H9 (cell line): ENCODE data around the gene SLA2. TPM values are rescaled to one million over a fixed set of nuclear protein-coding genes. Genes with fewer than 3 reads are reported as not detected.

ENCODE experiments used
- DNase-seq: peaks from one replicate; pipeline ENCODE4 v3.0.0-alpha.2; 2017
- H2AFZ ChIP-seq: one replicate; pipeline ENCODE4 v1.6.1; 2013; ENCODE audit warnings: mild to moderate bottlenecking, low read length, control low read depth, moderate library complexity
- H2AK5ac ChIP-seq: 2 replicates; pipeline ENCODE4 v1.6.1; 2013; ENCODE audit warnings: low read length, control low read depth, mixed read lengths; ENCODE audit not compliant: insufficient read length
- H2BK120ac ChIP-seq: one replicate; pipeline ENCODE4 v1.6.1; 2013; ENCODE audit warnings: low read depth, mild to moderate bottlenecking, low read length, control low read depth, inconsistent platforms; ENCODE audit not compliant: poor library complexity, severe bottlenecking
- H2BK12ac ChIP-seq: 2 replicates; pipeline ENCODE4 v1.6.1; 2013; ENCODE audit warnings: low read length, control low read depth, mixed read lengths, low read depth; ENCODE audit not compliant: insufficient read length
- H2BK15ac ChIP-seq: 2 replicates; pipeline ENCODE4 v1.6.1; 2013; ENCODE audit warnings: low read depth, low read length, control low read depth
- H2BK20ac ChIP-seq: one replicate; pipeline ENCODE4 v1.6.1; 2013; ENCODE audit warnings: low read depth, mild to moderate bottlenecking, low read length, control low read depth, inconsistent platforms; ENCODE audit not compliant: poor library complexity, severe bottlenecking
- H2BK5ac ChIP-seq: 2 replicates; pipeline ENCODE4 v1.6.1; 2013; ENCODE audit warnings: low read length, control low read depth, mixed read lengths; ENCODE audit not compliant: insufficient read length
- H3K14ac ChIP-seq: 2 replicates; pipeline ENCODE4 v1.6.1; 2013; ENCODE audit warnings: low read length, control low read depth; ENCODE audit not compliant: insufficient read depth
- H3K18ac ChIP-seq: 2 replicates; pipeline ENCODE4 v1.6.1; 2013; ENCODE audit warnings: low read depth, mild to moderate bottlenecking, mixed read lengths, low read length, control low read depth; ENCODE audit not compliant: insufficient read length
- H3K23ac ChIP-seq: 2 replicates; pipeline ENCODE4 v1.6.1; 2013; ENCODE audit warnings: low read length, control low read depth, mixed read lengths, low read depth; ENCODE audit not compliant: insufficient read length
- H3K23me2 ChIP-seq: 2 replicates; pipeline ENCODE4 v1.6.1; 2013; ENCODE audit warnings: low read depth, mild to moderate bottlenecking, mixed read lengths, low read length, control low read depth; ENCODE audit not compliant: insufficient read length, poor library complexity, severe bottlenecking
- H3K27ac ChIP-seq: 2 replicates; pipeline ENCODE4 v1.5.1; 2013; ENCODE audit warnings: low read length, control low read depth, mixed read lengths, low read depth; ENCODE audit not compliant: insufficient read length
- H3K27me3 ChIP-seq: 2 replicates; pipeline ENCODE4 v1.6.1; 2013; ENCODE audit warnings: low read length, control low read depth, inconsistent platforms; ENCODE audit not compliant: insufficient read depth
- H3K4ac ChIP-seq: 2 replicates; pipeline ENCODE4 v1.6.1; 2013; ENCODE audit warnings: low read depth, mild to moderate bottlenecking, control low read depth, inconsistent platforms, low read length, moderate library complexity
- H3K4me1 ChIP-seq: 2 replicates; pipeline ENCODE4 v1.6.1; 2013; ENCODE audit warnings: low read length, control low read depth, inconsistent platforms; ENCODE audit not compliant: insufficient read depth
- H3K4me2 ChIP-seq: 2 replicates; pipeline ENCODE4 v1.6.1; 2013; ENCODE audit warnings: low read length, control low read depth, mixed read lengths; ENCODE audit not compliant: insufficient read length, insufficient read depth
- H3K56ac ChIP-seq: 2 replicates; pipeline ENCODE4 v1.6.1; 2013; ENCODE audit warnings: low read depth, mild to moderate bottlenecking, mixed read lengths, low read length, control low read depth; ENCODE audit not compliant: insufficient read length
- H3K79me1 ChIP-seq: 2 replicates; pipeline ENCODE4 v1.6.1; 2013; ENCODE audit warnings: low read depth, mild to moderate bottlenecking, moderate library complexity, low read length, control low read depth, inconsistent platforms; ENCODE audit not compliant: insufficient read depth, poor library complexity, severe bottlenecking
- H3K79me2 ChIP-seq: 2 replicates; pipeline ENCODE4 v1.6.1; 2013; ENCODE audit warnings: low read length, control low read depth, inconsistent platforms; ENCODE audit not compliant: insufficient read depth
- H3K9ac ChIP-seq: 2 replicates; pipeline ENCODE4 v1.6.1; 2013; ENCODE audit warnings: low read length, control low read depth, mixed read lengths; ENCODE audit not compliant: insufficient read length; ENCODE audit errors: extremely low read depth
- H3K9me3 ChIP-seq: one replicate; pipeline ENCODE4 v1.6.1; 2013; ENCODE audit warnings: low read depth, low read length, inconsistent platforms; ENCODE audit not compliant: control insufficient read depth
- H3T11ph ChIP-seq: one replicate; pipeline ENCODE4 v1.6.1; 2013; ENCODE audit warnings: mild to moderate bottlenecking, low read length, control low read depth, inconsistent platforms
- H4K20me1 ChIP-seq: one replicate; pipeline ENCODE4 v1.6.1; 2013; ENCODE audit not compliant: control insufficient read depth, insufficient read length, insufficient read depth
- H4K5ac ChIP-seq: 2 replicates; pipeline ENCODE4 v1.6.1; 2013; ENCODE audit warnings: low read depth, mild to moderate bottlenecking, mixed read lengths, low read length, control low read depth; ENCODE audit not compliant: insufficient read length
- H4K8ac ChIP-seq: replicated peaks from 2 replicates; pipeline ENCODE4 v1.6.1; 2013; ENCODE audit warnings: low read length, control low read depth, mixed read lengths, low read depth; ENCODE audit not compliant: insufficient read length
- H4K91ac ChIP-seq: 2 replicates; pipeline ENCODE4 v1.6.1; 2013; ENCODE audit warnings: low read depth, mild to moderate bottlenecking, moderate library complexity, mixed read lengths, low read length, control low read depth; ENCODE audit not compliant: insufficient read length
- H3K27ac Mint-ChIP-seq, 3 experiments: 2 replicates in 2 of 3; 3 replicates in 1 of 3; pipeline ENCODE4 v1.8.0; 2020 to 2021; ENCODE audit warnings: mixed read lengths in 3 of 3, mild to moderate bottlenecking in 1 of 3, moderate library complexity in 1 of 3
- H3K27me3 Mint-ChIP-seq: 2 replicates; pipeline ENCODE4 v1.8.0; 2021; ENCODE audit warnings: low read depth, mild to moderate bottlenecking, moderate library complexity, mixed read lengths
- H3K36me3 Mint-ChIP-seq, 3 experiments: 2 replicates in 2 of 3; 3 replicates in 1 of 3; pipeline ENCODE4 v1.8.0; 2020 to 2021; ENCODE audit warnings: low read depth in 3 of 3, mixed read lengths in 3 of 3; ENCODE audit not compliant: insufficient read depth in 1 of 3
- H3K4me1 Mint-ChIP-seq, 2 experiments: 2 replicates each; pipeline ENCODE4 v1.8.0; 2020; ENCODE audit warnings: mixed read lengths in 2 of 2
- H3K4me3 Mint-ChIP-seq, 2 experiments: 2 replicates in 1 of 2; 3 replicates in 1 of 2; pipeline ENCODE4 v1.8.0; 2020 to 2021; ENCODE audit warnings: mild to moderate bottlenecking in 2 of 2, mixed read lengths in 2 of 2, moderate library complexity in 1 of 2
- H3K9me3 Mint-ChIP-seq, 2 experiments: 2 replicates in 1 of 2; 3 replicates in 1 of 2; pipeline ENCODE4 v1.8.0; 2020; ENCODE audit warnings: mild to moderate bottlenecking in 2 of 2, mixed read lengths in 2 of 2, moderate library complexity in 1 of 2
- CTCF ChIP-seq: fragments of 200-600 bp; sonication (generic); conservative IDR thresholded peaks from 3 replicates; pipeline ENCODE4 v1.8.0; 2021; ENCODE audit warnings: antibody characterized with exemption, mild to moderate bottlenecking
- WGBS: extraction: QIAGEN DNeasy Blood & Tissue Kit; methylation state at CpG from one replicate; pipeline ENCODE4 v1.1.7; 2013; ENCODE audit warnings: missing lambda C conversion rate, low lambda C conversion rate, mixed read lengths; ENCODE audit not compliant: insufficient read length; ENCODE audit errors: extremely low coverage; 5-methylcytosine and 5-hydroxymethylcytosine counted together
- total RNA-seq: library from RNA; stranded (reverse); gene quantifications from 2 replicates; pipeline ENCODE4 v1.2.1, GENCODE V29; 2021

The SLA2 gene
- total RNA-seq, 1 experiment from 2014 or later, result 0.20 TPM

DNA sequence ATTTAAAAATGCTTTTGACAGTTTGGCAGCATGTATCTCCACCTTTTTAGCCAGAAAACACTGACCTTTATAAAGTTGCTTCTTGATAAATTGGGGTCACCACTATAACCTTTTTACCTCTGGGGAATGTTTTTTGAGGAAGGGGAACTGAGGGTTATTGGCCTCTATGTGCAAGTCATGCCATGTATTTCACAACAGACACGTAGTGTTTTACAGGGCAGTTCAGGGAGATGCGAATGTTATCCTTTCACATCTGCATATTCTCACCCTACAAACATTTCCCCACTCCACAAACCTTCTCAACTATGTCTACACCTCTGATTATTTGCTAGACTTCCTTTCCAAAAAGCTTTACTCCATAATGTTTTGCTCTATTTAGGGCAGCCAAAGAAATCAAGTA is 17.0 kb upstream of the SLA2 start:
- Histone ChIP-seq H3K9ac (no peak overlapping the region), H3K4ac (no peak overlapping the region), H3K18ac (no peak overlapping the region), H2BK15ac (no peak overlapping the region), H3K4me2 (no peak overlapping the region), H4K8ac (no peak overlapping the region), H3K56ac (no peak overlapping the region), H4K5ac (no peak overlapping the region), H3K4me1 (no peaks in the 10 kb centered on the region), H4K20me1 (no peaks in the 10 kb centered on the region), H2BK5ac (no peak overlapping the region), H3T11ph (no peak overlapping the region), H3K23ac (no peak overlapping the region), H3K79me2 (no peaks in the 10 kb centered on the region), H3K9me3 (no peaks in the 10 kb centered on the region), H3K79me1 (no peaks in the 10 kb centered on the region), H3K23me2 (no peaks in the 10 kb centered on the region), H2BK120ac (no peak overlapping the region), H2BK20ac (no peak overlapping the region), H3K27ac (no peak overlapping the region), H4K91ac (no peak overlapping the region), H2AK5ac (no peak overlapping the region), H2AFZ (no peak overlapping the region), H3K14ac (no peak overlapping the region), H2BK12ac (no peak overlapping the region), H3K27me3 (no peaks in the 10 kb centered on the region; the same call in 1 of the 2 replicates)
- peaks cover 3 to 19% (median 9%) of the 10 kb centered on the region in 3 experiments; a peak in 4 of 7 replicates for H3K36me3 Mint-ChIP-seq
- WGBS, result no CpG with 5 or more reads among the region's 2 CpGs
- no peak for DNase-seq
- H3K27me3 Mint-ChIP-seq, result no peaks in the 10 kb centered on the region
- H3K9me3 Mint-ChIP-seq, result no peaks in the 10 kb centered on the region
- H3K27ac Mint-ChIP-seq, result no peak overlapping the region
- H3K4me1 Mint-ChIP-seq, result no peaks in the 10 kb centered on the region
- H3K4me3 Mint-ChIP-seq, result no peak overlapping the region
- no peak for TF ChIP-seq CTCF
